HG02973 (cell line): Measurements from ENCODE around the gene DCLK2.

Source experiments
- ATAC-seq: cut with Tn5 transposase; IDR thresholded peaks from one replicate; pipeline ENCODE4 v1.9.1; 2021; ENCODE audit warnings: moderate library complexity; ENCODE audit not compliant: unreplicated experiment

Gene DCLK2

GRCh38 chr4:150256225-150256620, 178.0 kb downstream of the DCLK2 start:
- ATAC-seq, result no peak

- no peak for ATAC-seq
These were observed 178.8 kb downstream of the DCLK2 start for GRCh38 chr4:150256841-150257730.

GRCh38 chr4:150258569-150258968, 180.3 kb downstream of the DCLK2 start:
- no peak for ATAC-seq

- no peak for ATAC-seq
These were observed 181.8 kb downstream of the DCLK2 start for GRCh38 chr4:150259861-150260567.

GRCh38 chr4:150261571-150261970, 183.3 kb downstream of the DCLK2 start:
- no peak for ATAC-seq

GRCh38 chr4:150262611-150263010, 184.4 kb downstream of the DCLK2 start:
- no peak for ATAC-seq

- no peak for ATAC-seq
These were observed 186.4 kb downstream of the DCLK2 start for GRCh38 chr4:150264595-150265161.

- no peak for ATAC-seq
These were observed 187.6 kb downstream of the DCLK2 start for GRCh38 chr4:150265806-150266205.

GRCh38 chr4:150268444-150268843, 190.2 kb downstream of the DCLK2 start:
- no peak for ATAC-seq

- no peak for ATAC-seq
These were observed 200.0 kb downstream of the DCLK2 start for GRCh38 chr4:150278206-150278605.

- no peak for ATAC-seq
These were observed 202.0 kb downstream of the DCLK2 start for GRCh38 chr4:150280081-150280895.

- no peak for ATAC-seq
These were observed 202.7 kb downstream of the DCLK2 start for GRCh38 chr4:150280975-150281374.

GRCh38 chr4:150283689-150284088, 205.4 kb downstream of the DCLK2 start:
- ATAC-seq, result no peak

- ATAC-seq, result no peak
These were observed 208.4 kb downstream of the DCLK2 start for GRCh38 chr4:150286656-150287055.

GRCh38 chr4:150289198-150289597, 211.0 kb downstream of the DCLK2 start:
- no peak for ATAC-seq

GRCh38 chr4:150289881-150290280, 211.6 kb downstream of the DCLK2 start:
- ATAC-seq, result no peak

- ATAC-seq, result peak; percentile 54
These were observed 219.7 kb downstream of the DCLK2 start for GRCh38 chr4:150297861-150298474.

GRCh38 chr4:150299816-150300215, 221.6 kb downstream of the DCLK2 start:
- no peak for ATAC-seq

- no peak for ATAC-seq
These were observed 224.3 kb downstream of the DCLK2 start for GRCh38 chr4:150302553-150302952.

GRCh38 chr4:150305995-150306394, 227.8 kb downstream of the DCLK2 start:
- ATAC-seq, result no peak

- no peak for ATAC-seq
These were observed 228.5 kb downstream of the DCLK2 start for GRCh38 chr4:150306719-150307118.
